Brain pericyte (primary cell): Measurements from ENCODE around the gene WDR47.
"Not testable (repeated sequence)": the region's sequence is repeated elsewhere in the genome, so short reads cannot be mapped to it uniquely, and the experiment has no call there.

Experiments
- DNase-seq: peaks from one replicate; pipeline ENCODE4 v3.0.0-alpha.2; 2012; ENCODE audit warnings: low read depth, low spot score

WDR47 gene

GRCh38 chr1:108962681-108963051, 79.2 kb downstream of the WDR47 start:
- no peak for DNase-seq

GRCh38 chr1:108961752-108962486, 80.0 kb downstream of the WDR47 start:
- DNase-seq, result no peak

- no peak for DNase-seq
Observed at GRCh38 chr1:108961198-108961597, 80.7 kb downstream of the WDR47 start.

GRCh38 chr1:108960719-108961118, 81.2 kb downstream of the WDR47 start:
- no peak for DNase-seq

- DNase-seq, result no peak
Observed at GRCh38 chr1:108957888-108958287, 84.0 kb downstream of the WDR47 start.

- no peak for DNase-seq
Observed at GRCh38 chr1:108955881-108956280, 86.0 kb downstream of the WDR47 start.

GRCh38 chr1:108955111-108955510, 86.8 kb downstream of the WDR47 start:
- DNase-seq, result no peak

- no peak for DNase-seq
Observed at GRCh38 chr1:108953452-108953851, 88.5 kb downstream of the WDR47 start.

GRCh38 chr1:108951242-108951641, 90.7 kb downstream of the WDR47 start:
- no peak for DNase-seq

GRCh38 chr1:108949044-108949443, 92.9 kb downstream of the WDR47 start:
- no peak for DNase-seq

- no peak for DNase-seq
Observed at GRCh38 chr1:108947871-108948525, 93.9 kb downstream of the WDR47 start.

GRCh38 chr1:108936170-108936569, 105.7 kb downstream of the WDR47 start:
- DNase-seq, result no peak

- no peak for DNase-seq
Observed at GRCh38 chr1:108933944-108934343, 108.0 kb downstream of the WDR47 start.

GRCh38 chr1:108927565-108927964, 114.3 kb downstream of the WDR47 start:
- DNase-seq, result not testable (repeated sequence)

GRCh38 chr1:108925920-108926319, 116.0 kb downstream of the WDR47 start:
- no peak for DNase-seq
